HG03460 (cell line): ENCODE data around the gene TBXAS1.

ENCODE experiments used
- ATAC-seq: cut with Tn5 transposase; IDR thresholded peaks from one replicate; pipeline ENCODE4 v1.9.1; 2021; ENCODE audit not compliant: unreplicated experiment

The TBXAS1 gene

GRCh38 chr7:139995017-139995915, 166.2 kb downstream of the TBXAS1 start:
- ATAC-seq: no peak

DNA sequence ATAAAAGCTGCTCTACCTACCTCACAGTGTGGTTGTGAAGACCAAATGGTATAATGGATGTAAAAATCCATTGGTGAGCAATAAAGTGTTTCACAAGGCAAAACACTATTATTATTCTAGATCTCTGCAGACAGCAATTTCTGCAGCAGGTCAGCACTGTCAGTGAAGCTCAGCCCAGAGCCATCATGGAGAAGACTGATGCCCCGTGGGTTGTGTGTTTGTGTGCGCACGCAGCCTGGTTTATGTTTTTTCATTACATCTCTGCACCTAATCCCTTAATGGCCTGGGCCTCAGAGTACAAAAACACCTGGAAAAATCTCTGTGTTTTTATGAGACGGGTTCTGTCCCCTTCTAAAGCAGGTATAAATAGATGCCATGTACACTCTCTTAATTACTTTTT, 169.5 kb downstream of the TBXAS1 start:
- no peak for ATAC-seq

- ATAC-seq: no peak
Measured at GRCh38 chr7:139999516-139999915, 170.5 kb downstream of the TBXAS1 start.

DNA sequence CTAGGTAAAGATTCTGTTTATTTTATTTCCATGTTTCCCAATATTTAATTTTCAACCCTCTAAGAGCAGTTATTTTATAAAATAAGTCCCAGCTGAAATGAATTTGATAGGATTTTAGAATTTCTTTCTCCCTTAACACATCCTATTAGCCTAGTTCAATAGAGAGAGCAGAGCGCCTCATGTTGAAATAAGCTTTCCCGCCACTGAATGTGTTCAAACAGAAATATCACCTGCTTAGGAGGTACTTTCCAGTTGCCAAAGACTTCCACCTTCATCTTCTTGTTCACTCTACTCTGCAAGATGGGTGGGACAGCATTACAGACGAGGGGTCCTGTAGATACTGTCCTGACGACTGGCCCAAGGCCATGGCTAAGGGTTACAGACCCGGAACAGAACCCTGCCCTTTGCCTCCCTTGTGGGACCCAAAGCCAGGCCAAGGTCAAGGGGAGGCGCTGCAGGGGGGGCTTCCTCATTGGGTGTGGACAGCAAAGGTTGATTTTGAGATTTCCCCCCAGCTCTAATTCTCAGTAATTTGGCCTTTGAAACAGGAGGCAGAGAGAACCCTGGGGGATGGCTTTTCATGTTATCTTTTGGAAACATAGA, 171.7 kb downstream of the TBXAS1 start:
- ATAC-seq: no peak

DNA sequence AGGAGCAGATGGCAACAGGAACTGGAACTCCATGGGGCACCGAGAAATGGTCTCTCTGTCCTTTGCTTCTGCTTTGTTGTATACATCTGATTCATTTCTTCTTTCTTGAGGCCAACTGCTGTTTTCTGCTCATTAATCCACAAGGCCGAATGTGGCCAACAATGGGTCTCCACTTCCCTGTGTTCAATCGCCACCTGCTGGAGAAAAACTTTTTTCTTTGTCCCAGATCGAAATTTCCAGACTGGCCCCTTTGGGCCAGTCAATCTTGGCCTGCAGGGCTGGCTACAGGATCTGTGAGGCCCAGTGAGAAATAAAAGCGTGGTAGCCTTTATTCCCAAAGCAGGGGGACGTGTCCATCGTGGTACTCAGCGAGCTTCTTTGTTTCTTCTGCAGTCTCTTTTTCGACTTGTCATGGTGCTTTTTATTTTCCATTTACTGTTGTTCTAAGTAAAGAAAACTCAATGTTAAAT, 174.9 kb downstream of the TBXAS1 start:
- no peak for ATAC-seq

GRCh38 chr7:140004672-140005071, 175.6 kb downstream of the TBXAS1 start:
- ATAC-seq: no peak

- ATAC-seq: no peak
Measured at GRCh38 chr7:140005341-140005740, 176.3 kb downstream of the TBXAS1 start.

- no peak for ATAC-seq
Measured at GRCh38 chr7:140005754-140006503, 176.9 kb downstream of the TBXAS1 start.

GRCh38 chr7:140006600-140006999, 177.5 kb downstream of the TBXAS1 start:
- no peak for ATAC-seq

DNA sequence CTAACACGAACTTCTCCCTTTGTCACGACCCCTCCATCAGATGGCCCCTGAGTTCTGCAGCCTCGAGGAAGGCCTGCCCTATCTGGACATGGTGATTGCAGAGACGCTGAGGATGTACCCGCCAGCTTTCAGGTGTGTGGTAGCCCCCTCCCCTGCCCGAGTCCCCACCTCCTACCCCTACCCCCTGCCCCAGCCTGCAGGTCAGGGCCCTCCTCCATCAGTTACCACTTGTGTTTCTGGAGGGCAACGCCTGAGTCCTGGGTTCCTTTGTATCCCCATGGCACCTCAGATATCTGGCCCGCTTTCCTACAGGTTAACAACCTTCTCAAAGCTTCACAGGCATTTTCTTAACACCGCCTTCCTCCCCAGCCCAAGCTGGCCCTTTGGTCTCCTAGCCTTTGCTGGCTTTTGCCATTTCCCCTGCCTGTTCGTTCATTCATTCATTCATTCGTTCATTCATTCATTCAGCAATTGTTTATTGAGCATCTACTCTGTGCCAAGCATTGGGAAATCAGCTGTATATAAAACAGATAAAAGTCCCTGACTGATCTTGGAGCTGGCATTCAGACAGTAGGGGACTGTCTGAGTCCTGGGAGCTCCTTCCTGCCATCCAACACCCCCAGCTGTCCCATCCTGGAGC, 178.1 kb downstream of the TBXAS1 start:
- no peak for ATAC-seq

DNA sequence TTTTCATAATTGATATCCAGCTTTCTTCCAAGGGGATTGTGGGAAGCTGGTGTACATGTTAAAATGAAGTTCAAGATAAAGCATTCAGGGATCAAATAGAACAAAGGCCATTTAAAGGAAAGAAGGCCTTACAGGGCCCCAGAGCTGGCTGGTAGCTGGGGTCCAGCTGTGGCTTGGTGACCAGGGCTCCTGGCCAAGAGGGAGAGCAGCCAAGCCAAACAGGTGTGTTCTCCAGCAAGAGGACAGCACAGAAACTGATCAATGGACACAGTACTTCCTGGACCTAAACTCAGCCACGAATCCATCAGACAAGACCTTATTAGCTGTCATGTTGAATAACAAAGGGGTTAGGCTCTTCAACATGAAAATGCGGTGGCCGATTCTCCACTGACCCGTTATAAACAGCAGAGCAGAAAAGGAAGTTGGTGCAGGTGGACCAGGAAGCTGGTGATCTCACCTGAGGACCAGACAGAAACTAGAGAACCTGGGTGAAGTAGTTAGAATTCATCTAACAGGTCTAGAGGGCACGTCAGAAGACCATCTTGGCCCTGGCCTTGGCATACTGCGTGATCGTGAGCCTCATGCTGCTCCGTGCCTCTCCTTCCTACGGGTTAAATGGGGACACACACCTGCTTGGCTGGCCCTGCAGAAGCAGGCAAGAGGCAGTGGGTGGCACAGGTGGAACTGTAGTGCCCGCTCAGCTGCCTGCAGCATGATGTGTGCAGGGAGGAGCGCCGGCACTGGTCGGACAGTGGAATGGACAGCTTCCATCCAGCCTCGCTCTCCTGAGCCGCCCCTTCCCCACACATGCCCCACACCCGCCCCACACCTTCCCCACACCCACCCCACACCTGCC, 179.9 kb downstream of the TBXAS1 start:
- no peak for ATAC-seq

DNA sequence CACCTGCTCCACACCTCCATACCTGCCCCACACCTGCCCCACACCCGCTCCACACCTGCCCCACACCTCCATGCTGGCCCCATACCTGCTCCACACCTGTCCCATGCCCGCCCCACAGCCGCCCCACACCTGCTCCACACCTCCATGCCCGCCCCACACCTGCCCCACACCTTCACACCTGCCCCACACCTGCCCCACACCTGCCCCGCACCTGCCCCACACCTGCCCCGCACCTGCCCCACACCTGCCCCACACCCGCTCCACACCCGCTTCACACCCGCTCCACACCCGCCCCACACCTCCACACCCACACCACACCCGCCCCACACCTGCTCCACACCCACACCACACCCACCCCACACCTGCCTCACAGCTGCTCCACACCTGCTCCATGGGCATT, 180.7 kb downstream of the TBXAS1 start:
- ATAC-seq: no peak

DNA sequence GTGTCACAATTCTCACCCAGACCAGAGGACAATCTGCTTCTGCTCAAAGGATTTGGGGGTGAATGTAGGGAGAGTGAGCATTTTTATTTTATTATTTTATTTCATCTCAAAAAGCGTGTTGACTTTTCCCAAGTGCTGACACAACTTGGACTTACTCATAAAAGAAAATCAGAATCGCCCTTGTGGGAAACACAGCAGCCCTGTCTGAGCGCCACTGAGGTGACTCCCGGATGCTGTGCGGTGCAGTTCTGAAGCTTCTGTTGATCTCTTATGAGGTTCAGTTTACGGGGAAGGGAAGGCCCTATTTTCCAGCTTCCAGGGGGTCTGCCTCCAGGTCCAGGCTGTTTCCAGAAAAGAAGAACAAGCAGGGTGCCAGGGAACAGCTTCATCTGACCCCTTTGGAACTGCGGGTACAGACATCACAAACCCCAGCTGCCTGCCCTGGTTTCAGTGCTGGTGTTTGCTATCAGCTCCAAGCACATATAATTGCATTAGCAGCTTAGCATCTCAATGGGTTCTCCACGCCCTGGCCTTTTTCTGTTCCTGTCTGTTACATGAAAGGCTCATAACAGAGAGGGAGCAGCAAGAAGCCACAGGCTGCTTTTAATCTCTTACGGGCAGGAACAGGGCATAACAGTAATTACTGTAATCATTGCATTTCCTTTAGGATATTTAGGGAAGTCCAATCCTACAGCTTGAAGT, 181.3 kb downstream of the TBXAS1 start:
- no peak for ATAC-seq

- no peak for ATAC-seq
Measured at GRCh38 chr7:140013676-140014075, 184.6 kb downstream of the TBXAS1 start.

- no peak for ATAC-seq
Measured at GRCh38 chr7:140014123-140014522, 185.1 kb downstream of the TBXAS1 start.

DNA sequence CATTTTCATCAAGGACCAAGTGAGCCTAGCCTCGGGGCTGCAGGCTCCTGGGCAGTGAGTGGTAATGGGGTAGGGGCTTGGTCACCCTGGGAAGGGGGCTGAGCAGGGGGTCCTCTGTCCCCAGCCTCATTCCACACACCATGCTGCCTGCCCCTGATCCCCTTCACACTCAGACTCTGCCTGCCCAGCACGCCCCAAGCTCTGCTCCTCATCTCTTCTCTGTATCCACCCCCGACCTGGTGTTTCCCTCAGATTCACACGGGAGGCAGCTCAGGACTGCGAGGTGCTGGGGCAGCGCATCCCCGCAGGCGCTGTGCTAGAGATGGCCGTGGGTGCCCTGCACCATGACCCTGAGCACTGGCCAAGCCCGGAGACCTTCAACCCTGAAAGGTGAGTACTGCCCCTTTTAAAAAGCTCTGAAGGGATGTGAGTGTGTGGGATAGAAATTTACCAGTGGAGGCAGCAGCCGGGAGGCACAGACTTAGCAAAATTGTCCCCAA, 186.5 kb downstream of the TBXAS1 start:
- no peak for ATAC-seq

DNA sequence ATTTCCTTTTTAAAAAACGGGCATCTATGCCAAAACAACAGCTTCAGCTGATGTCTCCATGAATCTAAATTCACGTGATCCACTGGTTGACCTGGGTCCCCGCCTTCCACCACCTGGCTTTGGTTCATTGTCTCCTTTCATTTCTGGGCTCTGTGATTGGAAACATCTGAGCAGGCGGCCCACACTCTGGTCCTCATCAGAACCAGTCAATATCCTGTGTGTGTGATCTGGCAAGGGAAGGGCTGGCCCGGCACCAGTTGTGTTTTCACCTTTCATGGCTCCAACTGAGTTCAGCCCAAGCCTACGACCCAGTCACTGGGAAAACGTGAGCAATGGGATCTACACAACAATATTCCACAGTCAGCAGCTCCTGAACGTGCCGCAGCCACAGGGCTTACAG, 187.5 kb downstream of the TBXAS1 start:
- no peak for ATAC-seq

GRCh38 chr7:140017034-140017433, 188.0 kb downstream of the TBXAS1 start:
- ATAC-seq: no peak

DNA sequence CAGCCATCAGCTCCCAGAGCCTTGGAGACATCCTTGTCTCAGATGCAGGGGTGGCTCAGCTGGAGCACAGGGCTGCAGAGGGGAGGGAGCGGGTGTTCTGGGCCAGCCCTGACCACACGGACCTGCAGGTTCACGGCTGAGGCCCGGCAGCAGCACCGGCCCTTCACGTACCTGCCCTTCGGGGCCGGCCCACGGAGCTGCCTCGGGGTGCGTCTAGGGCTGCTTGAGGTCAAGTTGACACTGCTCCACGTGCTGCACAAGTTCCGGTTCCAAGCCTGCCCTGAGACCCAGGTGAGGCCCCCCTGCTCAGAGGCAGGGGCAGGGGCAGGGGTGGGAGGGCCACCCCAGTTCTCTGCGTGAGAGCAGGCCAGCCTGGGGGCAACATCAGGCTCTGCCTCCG, 188.5 kb downstream of the TBXAS1 start:
- ATAC-seq: no peak
